HCT116 (cell line): ENCODE data around the gene TNFSF13. TPM values are rescaled to one million over a fixed set of nuclear protein-coding genes. Genes with fewer than 3 reads are reported as not detected.
A peak's percentile ranks its signal among the peaks of the same experiment; 100 is the strongest.

Source experiments
- ATAC-seq: fragments of 200-7000 bp; cut with Tn5 transposase; 2 replicates; pipeline ENCODE4 v1.9.1; 2020; ENCODE audit warnings: mild to moderate bottlenecking, moderate library complexity
- BruUV-seq: library from RNA; stranded (reverse); fragments of 400-500 nt; replicated peaks from 2 replicates; lab custom pipeline; 2021; lab: Mats Ljungman, UMichigan
- CTCF ChIA-PET: fragments of 300-600 bp; sonication (Branson Sonifier 250); formaldehyde crosslinking; loops from one replicate; lab custom pipeline; 2021; ENCODE audit warnings: antibody characterized with exemption; lab: Charles Lee
- POLR2A ChIA-PET: fragments of 300-600, 350-600 bp; sonication (Branson Sonifier 250); formaldehyde crosslinking; loops from one replicate; lab custom pipeline; 2021; ENCODE audit warnings: antibody characterized with exemption; lab: Charles Lee
- RAD21 ChIA-PET, 2 experiments: fragments of 300-600 bp; sonication (Branson Sonifier 250); formaldehyde crosslinking; loops; one replicate each; lab custom pipeline; 2023; ENCODE audit warnings: low total read pairs in 2 of 2; ENCODE audit not compliant: uncharacterized antibody in 2 of 2, unreplicated experiment in 2 of 2, low non-redundant PET in 1 of 2; lab: Charles Lee
- DNase-seq: peaks from one replicate; pipeline ENCODE4 v3.0.0-alpha.2; 2010; ENCODE audit warnings: low read depth, low spot score
- H2AFZ ChIP-seq: fragments of 200-600 bp; shearing (Covaris generic), sonication (generic); 2 replicates; pipeline ENCODE4 v1.6.1; 2017; ENCODE audit warnings: low read depth, mixed run types, mixed read lengths, antibody characterized with exemption, low read length; ENCODE audit not compliant: poor library complexity, severe bottlenecking
- H3K27ac ChIP-seq: 2 replicates; pipeline ENCODE4 v1.5.1; 2012; ENCODE audit warnings: low read depth, low read length
- H3K27me3 ChIP-seq: fragments of 200-600 bp; sonication (generic); 2 replicates; pipeline ENCODE4 v1.6.1; 2016; ENCODE audit warnings: mixed run types, low read length, mixed read lengths; ENCODE audit not compliant: insufficient read depth
- H3K36me3 ChIP-seq, 2 experiments: fragments of 200-500 bp in 1 of 2; fragments of 200-600 bp in 1 of 2; sonication (Bioruptor generic) in 1 of 2; sonication (generic) in 1 of 2; 2 replicates each; pipeline versions ENCODE4 v1.5.1 to v1.6.1; 2014 to 2016; ENCODE audit warnings: low read length in 2 of 2, inconsistent platforms in 1 of 2, mixed read lengths in 1 of 2, mixed run types in 1 of 2; ENCODE audit not compliant: insufficient read depth in 2 of 2, control insufficient read depth in 1 of 2
- H3K4me1 ChIP-seq, 2 experiments: fragments of 200-600 bp in 1 of 2; sonication (generic) in 1 of 2; 2 replicates each; pipeline versions ENCODE4 v1.5.1 to v1.6.1; 2012 to 2017; ENCODE audit warnings: low read length in 2 of 2, inconsistent platforms in 1 of 2, mild to moderate bottlenecking in 1 of 2, mixed read lengths in 1 of 2, mixed run types in 1 of 2, moderate library complexity in 1 of 2; ENCODE audit not compliant: insufficient read depth in 2 of 2, control insufficient read depth in 1 of 2
- H3K4me2 ChIP-seq: fragments of 200-600 bp; sonication (generic); 2 replicates; pipeline ENCODE4 v1.6.1; 2017; ENCODE audit warnings: mixed run types, low read length, mixed read lengths
- H3K4me3 ChIP-seq, 2 experiments: fragments of 200-600 bp in 1 of 2; sonication (generic) in 1 of 2; replicated peaks in 1 of 2; 2 replicates each; pipeline ENCODE4 v1.5.1; 2011 to 2016; ENCODE audit warnings: low read length in 2 of 2, control low read depth in 1 of 2, low read depth in 1 of 2, mild to moderate bottlenecking in 1 of 2, mixed read lengths in 1 of 2, mixed run types in 1 of 2
- H3K79me2 ChIP-seq: fragments of 200-600 bp; sonication (generic); 2 replicates; pipeline ENCODE4 v1.6.1; 2017; ENCODE audit warnings: mild to moderate bottlenecking, mixed run types, low read length, moderate library complexity, mixed read lengths; ENCODE audit not compliant: insufficient read depth
- H3K9ac ChIP-seq: fragments of 200-600 bp; sonication (generic); 2 replicates; pipeline ENCODE4 v1.6.1; 2016; ENCODE audit warnings: low read length, mixed read lengths
- H3K9me2 ChIP-seq: fragments of 200-600 bp; sonication (generic), shearing (Covaris generic); 2 replicates; pipeline ENCODE4 v1.6.1; 2017; ENCODE audit warnings: mixed run types, mild to moderate bottlenecking, moderate library complexity; ENCODE audit not compliant: insufficient read depth
- H3K9me3 ChIP-seq, 2 experiments: fragments of 200-500 bp in 1 of 2; fragments of 200-600 bp in 1 of 2; sonication (Bioruptor generic) in 1 of 2; sonication (generic) in 1 of 2; 2 replicates each; pipeline ENCODE4 v1.6.1; 2014 to 2017; ENCODE audit warnings: low read length in 2 of 2, mixed read lengths in 2 of 2, inconsistent platforms in 1 of 2, low read depth in 1 of 2, mild to moderate bottlenecking in 1 of 2, mixed run types in 1 of 2, moderate library complexity in 1 of 2; ENCODE audit not compliant: control insufficient read depth in 1 of 2, insufficient read depth in 1 of 2
- H4K20me1 ChIP-seq: fragments of 200-600 bp; sonication (generic), shearing (Covaris generic); 2 replicates; pipeline ENCODE4 v1.6.1; 2017; ENCODE audit warnings: mixed run types, mild to moderate bottlenecking, moderate library complexity; ENCODE audit not compliant: insufficient read depth
- EZH2 ChIP-seq: fragments of 200-600 bp; sonication (generic); IDR thresholded peaks from 2 replicates; pipeline ENCODE4 v1.6.1; 2017; ENCODE audit warnings: antibody characterized with exemption, mixed run types
- FOSL1 ChIP-seq: IDR thresholded peaks from 2 replicates; pipeline ENCODE4 v1.6.1; 2012; ENCODE audit warnings: low read depth
- SIN3A ChIP-seq: IDR thresholded peaks from 2 replicates; pipeline ENCODE4 v1.6.1; 2012; ENCODE audit warnings: low read depth
- TCF7L2 ChIP-seq: IDR thresholded peaks from 2 replicates; pipeline ENCODE4 v1.7.0; 2011; ENCODE audit warnings: borderline replicate concordance, inconsistent platforms; ENCODE audit not compliant: insufficient read depth, insufficient read length; ENCODE audit errors: extremely low read depth
- intact Hi-C: fragments of 100-400 bp; cut with micrococcal nuclease; formaldehyde crosslinking; loops from 2 replicates; pipeline ENCODE4 v1.10.0; 2022
- total RNA-seq: library from RNA; stranded (reverse); gene quantifications from one replicate; pipeline ENCODE4 v1.2.1, GENCODE V29; 2021; ENCODE audit not compliant: unreplicated experiment

The TNFSF13 gene
- total RNA-seq, 1 experiment from 2014 or later = 0.71 TPM

- ChIA-PET RAD21 (no interaction called here), CTCF (interaction anchor here (1.1 to 3.9 kb wide), 7 partner anchors 9 to 527 kb away, joined by 4 to 37 read pairs (median 8); partner anchors contain the start of genes SENP3, TP53 and WRAP53), POLR2A (interaction anchor here (1.4 kb wide), 1 partner anchor 46 kb away, joined by 3 read pairs; no protein-coding TSS in a partner anchor)
- no peaks in the 10 kb centered on the region for H3K9me3 ChIP-seq
- no peaks in the 10 kb centered on the region for H3K4me1 ChIP-seq
- no peak overlapping the region for H3K4me3 ChIP-seq
- no peak overlapping the region for H3K9ac ChIP-seq
- intact Hi-C loops = loop anchor here (1.0 to 5.0 kb wide), 2 partner anchors 47 to 173 kb away; partner anchors contain the start of genes SENP3, TP53 and WRAP53
- no peak for ATAC-seq
- TF ChIP-seq FOSL1 (no peak), TCF7L2 (no peak), SIN3A (no peak)
- H2AFZ ChIP-seq = no peak overlapping the region
- H3K9me2 ChIP-seq = no peaks in the 10 kb centered on the region
- TSS peak; percentile 70 for BruUV-seq
- no peak for DNase-seq
- no peaks in the 10 kb centered on the region for H3K27me3 ChIP-seq
- H3K79me2 ChIP-seq = peaks cover under 1% of the 10 kb centered on the region; the same call in 1 of the 2 replicates
- no peak overlapping the region for H3K27ac ChIP-seq
- no peak overlapping the region for H3K4me2 ChIP-seq
- no peaks in the 10 kb centered on the region for H4K20me1 ChIP-seq
- H3K36me3 ChIP-seq = peaks cover 34 to 55% of the 10 kb centered on the region in 2 experiments
These were observed 44.6 kb upstream of the TNFSF13 start for GRCh38 chr17:7513850-7514419.

DNA sequence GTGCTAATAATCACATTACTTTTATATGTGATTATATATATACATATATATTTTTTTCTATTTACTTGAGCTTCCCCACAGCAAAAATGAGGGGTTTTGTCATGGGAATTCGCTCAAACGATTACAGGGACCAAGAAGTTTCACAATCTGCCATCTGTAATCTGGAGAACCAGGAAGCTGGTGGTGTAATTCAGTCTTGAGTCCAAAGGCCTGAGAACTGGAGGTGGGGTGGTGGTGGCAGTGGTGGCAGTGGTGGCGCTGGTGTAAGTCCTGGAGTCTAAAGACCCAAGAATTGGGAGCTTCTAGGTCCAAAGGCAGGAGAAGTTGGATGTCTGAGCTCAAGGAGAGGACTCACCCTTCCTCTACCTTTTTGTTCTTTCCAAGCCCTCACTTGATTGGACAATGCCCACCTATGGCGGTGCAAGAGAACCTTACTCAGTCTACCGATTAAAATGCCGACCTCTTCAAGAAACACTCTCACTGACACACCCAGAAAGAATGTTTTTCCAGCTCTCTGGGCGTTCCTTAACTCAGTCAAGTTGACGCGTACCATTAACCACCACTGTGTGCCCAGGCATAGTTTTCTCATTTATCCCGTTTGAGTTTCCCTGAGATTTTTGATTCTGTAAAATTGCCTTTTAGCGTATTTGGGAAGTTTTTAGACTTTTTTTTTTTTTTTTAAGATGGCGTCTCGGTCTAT is 42.5 kb upstream of the TNFSF13 start:
- no peak for TF ChIP-seq EZH2
- TF ChIP-seq, all 23 proteins: peak for 0
- no peak overlapping the region for H3K4me3 ChIP-seq
- no peaks in the 10 kb centered on the region for H3K4me1 ChIP-seq
- H3K4me2 ChIP-seq = no peak overlapping the region
- POLR2A ChIA-PET = no interaction called here
- ATAC-seq (no peak), DNase-seq (no peak)
- RAD21 ChIA-PET = no interaction called here
- H3K27ac ChIP-seq = no peak overlapping the region
- H3K27me3 ChIP-seq = no peaks in the 10 kb centered on the region
- H3K9ac ChIP-seq = no peak overlapping the region
- no peaks in the 10 kb centered on the region for H3K79me2 ChIP-seq
- H2AFZ ChIP-seq = no peak overlapping the region
- no TSS peak for BruUV-seq
- H3K36me3 ChIP-seq = peaks cover 16 to 36% of the 10 kb centered on the region in 2 experiments
- no peaks in the 10 kb centered on the region for H3K9me2 ChIP-seq
- CTCF ChIA-PET = interaction anchor here (1.3 to 3.9 kb wide), 3 partner anchors 26 to 160 kb away, joined by 3 to 37 read pairs (median 8); partner anchors contain the start of gene SENP3
- intact Hi-C loops = no loop called here
- no peaks in the 10 kb centered on the region for H3K9me3 ChIP-seq
- H4K20me1 ChIP-seq = no peaks in the 10 kb centered on the region
